MM.1S (cell line): Measurements from ENCODE around the gene DAB1.

Source experiments
- DNase-seq: peaks from one replicate; pipeline ENCODE4 v3.0.0-alpha.2; 2015
- H2AFZ ChIP-seq: fragments of 300-600 bp; sonication (generic); 2 replicates; pipeline ENCODE4 v1.6.0; 2016; ENCODE audit warnings: antibody characterized with exemption, low read length
- H3F3A ChIP-seq: fragments of 300-600 bp; sonication (generic); 2 replicates; pipeline ENCODE4 v1.6.1; 2016; ENCODE audit warnings: mild to moderate bottlenecking, antibody characterized with exemption, low read length, moderate library complexity, mixed read lengths; ENCODE audit not compliant: insufficient read depth
- H3K27ac ChIP-seq: fragments of 300-600 bp; sonication (generic); 2 replicates; pipeline ENCODE4 v1.5.1; 2016; ENCODE audit warnings: mild to moderate bottlenecking, low read length
- H3K27me3 ChIP-seq: fragments of 300-600 bp; sonication (generic); replicated peaks from 2 replicates; pipeline ENCODE4 v1.6.0; 2016; ENCODE audit warnings: low read length; ENCODE audit not compliant: insufficient read depth
- H3K36me3 ChIP-seq: fragments of 300-600 bp; sonication (generic); replicated peaks from 2 replicates; pipeline ENCODE4 v1.6.1; 2016; ENCODE audit warnings: mild to moderate bottlenecking, low read length, mixed read lengths; ENCODE audit not compliant: insufficient read depth
- H3K4me1 ChIP-seq: fragments of 300-600 bp; sonication (generic); 2 replicates; pipeline ENCODE4 v1.6.1; 2016; ENCODE audit warnings: low read length, mixed read lengths
- H3K4me2 ChIP-seq: fragments of 300-600 bp; sonication (generic); 2 replicates; pipeline ENCODE4 v1.6.0; 2016; ENCODE audit warnings: low read depth, low read length
- H3K4me3 ChIP-seq: fragments of 300-600 bp; sonication (generic); 2 replicates; pipeline ENCODE4 v1.5.1; 2016; ENCODE audit warnings: low read length, mixed read lengths
- H3K79me2 ChIP-seq: fragments of 300-600 bp; sonication (generic); 2 replicates; pipeline ENCODE4 v1.6.1; 2016; ENCODE audit warnings: mixed run types, low read length, mixed read lengths
- H3K9ac ChIP-seq: fragments of 300-600 bp; sonication (generic); 2 replicates; pipeline ENCODE4 v1.6.1; 2016; ENCODE audit warnings: low read length, mixed read lengths
- H3K9me2 ChIP-seq: fragments of 300-600 bp; sonication (generic); replicated peaks from 2 replicates; pipeline ENCODE4 v1.6.1; 2016; ENCODE audit warnings: mild to moderate bottlenecking, low read length, mixed read lengths; ENCODE audit not compliant: insufficient read depth
- H3K9me3 ChIP-seq: fragments of 300-600 bp; sonication (generic); replicated peaks from 2 replicates; pipeline ENCODE4 v1.6.1; 2016; ENCODE audit warnings: mild to moderate bottlenecking, low read length, mixed read lengths; ENCODE audit not compliant: insufficient read depth
- H4K20me1 ChIP-seq: fragments of 300-600 bp; sonication (generic); 2 replicates; pipeline ENCODE4 v1.6.1; 2016; ENCODE audit warnings: mild to moderate bottlenecking, low read length, moderate library complexity, mixed read lengths; ENCODE audit not compliant: insufficient read depth
- EZH2 ChIP-seq: fragments of 300-600 bp; sonication (generic); optimal IDR thresholded peaks from 2 replicates; pipeline ENCODE3; 2017; ENCODE audit warnings: low read depth, mild to moderate bottlenecking, antibody characterized with exemption, low read length, mixed read lengths
- EZH2phosphoT487 ChIP-seq: fragments of 300-600 bp; sonication (generic); IDR thresholded peaks from 2 replicates; pipeline ENCODE4 v1.6.1; 2018; ENCODE audit warnings: antibody characterized with exemption, low read length
- TF ChIP-seq, protein P1 (sequence below): fragments of 300-600 bp; sonication (generic); IDR thresholded peaks from 2 replicates; pipeline ENCODE4 v1.5.1; 2016; ENCODE audit warnings: antibody characterized with exemption, low read length, mixed read lengths

Gene DAB1

DNA sequence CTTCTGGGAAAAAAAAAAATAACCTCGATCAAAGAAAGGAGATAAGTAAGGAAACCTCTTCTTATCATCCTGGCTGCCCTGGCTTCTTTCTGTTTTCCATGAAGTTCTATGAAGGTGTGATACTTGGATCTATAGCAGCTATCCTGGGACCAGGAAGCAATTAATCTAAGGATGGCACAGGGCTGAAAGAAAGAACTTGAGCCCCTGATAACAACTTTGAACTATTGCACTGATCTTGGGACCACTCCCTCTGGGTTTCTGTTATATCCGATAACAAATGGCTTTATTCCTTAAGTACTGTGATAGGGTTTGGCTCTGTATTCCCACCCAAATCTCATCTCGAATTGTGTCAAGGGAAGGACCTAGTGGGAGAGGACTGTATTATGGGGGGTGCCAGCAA lies 104.1 kb downstream of the DAB1 start:
- DNase-seq: no peak
- H3F3A ChIP-seq: no peaks in the 10 kb centered on the region
- no peaks in the 10 kb centered on the region for H3K36me3 ChIP-seq
- no peak overlapping the region for H3K4me3 ChIP-seq
- TF ChIP-seq, protein P1, sequence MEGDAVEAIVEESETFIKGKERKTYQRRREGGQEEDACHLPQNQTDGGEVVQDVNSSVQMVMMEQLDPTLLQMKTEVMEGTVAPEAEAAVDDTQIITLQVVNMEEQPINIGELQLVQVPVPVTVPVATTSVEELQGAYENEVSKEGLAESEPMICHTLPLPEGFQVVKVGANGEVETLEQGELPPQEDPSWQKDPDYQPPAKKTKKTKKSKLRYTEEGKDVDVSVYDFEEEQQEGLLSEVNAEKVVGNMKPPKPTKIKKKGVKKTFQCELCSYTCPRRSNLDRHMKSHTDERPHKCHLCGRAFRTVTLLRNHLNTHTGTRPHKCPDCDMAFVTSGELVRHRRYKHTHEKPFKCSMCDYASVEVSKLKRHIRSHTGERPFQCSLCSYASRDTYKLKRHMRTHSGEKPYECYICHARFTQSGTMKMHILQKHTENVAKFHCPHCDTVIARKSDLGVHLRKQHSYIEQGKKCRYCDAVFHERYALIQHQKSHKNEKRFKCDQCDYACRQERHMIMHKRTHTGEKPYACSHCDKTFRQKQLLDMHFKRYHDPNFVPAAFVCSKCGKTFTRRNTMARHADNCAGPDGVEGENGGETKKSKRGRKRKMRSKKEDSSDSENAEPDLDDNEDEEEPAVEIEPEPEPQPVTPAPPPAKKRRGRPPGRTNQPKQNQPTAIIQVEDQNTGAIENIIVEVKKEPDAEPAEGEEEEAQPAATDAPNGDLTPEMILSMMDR: no peak
- TF ChIP-seq EZH2 (no peak), EZH2phosphoT487 (no peak)
- no peak overlapping the region for H3K27ac ChIP-seq
- no peaks in the 10 kb centered on the region for H3K27me3 ChIP-seq
- H3K9me2 ChIP-seq: no peaks in the 10 kb centered on the region
- H4K20me1 ChIP-seq: no peaks in the 10 kb centered on the region
- H2AFZ ChIP-seq: no peak overlapping the region
- H3K9ac ChIP-seq: no peak overlapping the region
- H3K79me2 ChIP-seq: no peaks in the 10 kb centered on the region
- H3K4me2 ChIP-seq: no peak overlapping the region
- no peaks in the 10 kb centered on the region for H3K4me1 ChIP-seq
- no peaks in the 10 kb centered on the region for H3K9me3 ChIP-seq

DNA sequence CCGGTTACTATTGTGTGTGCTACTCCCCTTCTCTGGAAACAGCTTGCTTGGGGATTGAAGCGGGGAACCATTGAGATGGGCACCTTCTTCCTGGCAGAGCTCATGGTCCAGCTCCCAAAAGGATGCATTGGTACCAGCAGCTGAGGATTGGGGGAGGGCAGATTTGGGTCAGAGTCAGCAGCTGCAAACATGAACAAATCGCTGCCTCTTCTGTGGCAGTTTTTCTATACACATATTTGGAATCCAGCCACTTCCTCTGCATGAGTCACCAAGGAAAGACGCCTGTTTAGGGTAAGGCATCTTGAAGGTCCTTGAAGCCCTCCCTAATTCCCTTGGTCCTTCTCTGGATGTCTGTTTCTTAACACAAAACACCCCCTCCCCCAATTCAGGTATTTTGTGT lies 104.7 kb downstream of the DAB1 start:
- Histone ChIP-seq H3K4me3 (no peak overlapping the region), H3K4me2 (no peak overlapping the region), H3K9me3 (no peaks in the 10 kb centered on the region), H3K79me2 (no peaks in the 10 kb centered on the region), H3K36me3 (no peaks in the 10 kb centered on the region), H3K27ac (no peak overlapping the region), H3K9me2 (no peaks in the 10 kb centered on the region), H3K9ac (no peak overlapping the region), H3K27me3 (no peaks in the 10 kb centered on the region), H2AFZ (no peak overlapping the region), H3K4me1 (no peaks in the 10 kb centered on the region), H4K20me1 (no peaks in the 10 kb centered on the region), H3F3A (no peaks in the 10 kb centered on the region)
- TF ChIP-seq EZH2: no peak
- no peak for TF ChIP-seq EZH2phosphoT487
- TF ChIP-seq, protein P1: no peak
- no peak for DNase-seq

DNA sequence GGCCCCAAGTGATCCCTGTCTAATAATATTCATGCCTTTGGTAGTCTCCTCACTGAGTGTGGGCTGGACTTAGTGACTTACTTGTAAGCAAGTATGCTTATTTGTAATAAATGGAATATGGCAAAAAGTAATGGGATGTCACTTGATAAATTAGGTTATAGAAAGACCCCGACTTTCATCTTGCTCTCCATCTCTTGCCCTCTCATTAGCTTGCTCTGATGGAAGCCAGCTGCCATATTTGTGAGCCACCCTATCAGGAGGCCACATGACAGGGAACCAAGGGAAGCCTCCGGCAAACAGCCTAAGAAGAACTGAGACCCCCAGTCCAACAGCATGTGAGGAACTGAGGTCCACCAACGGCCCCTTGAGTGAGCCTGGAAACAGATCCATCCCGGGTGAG lies 107.0 kb downstream of the DAB1 start:
- Histone ChIP-seq H3K36me3 (no peaks in the 10 kb centered on the region), H3K9ac (no peak overlapping the region), H3K4me1 (no peaks in the 10 kb centered on the region), H2AFZ (no peak overlapping the region), H4K20me1 (no peaks in the 10 kb centered on the region), H3K4me3 (no peak overlapping the region), H3K27ac (no peak overlapping the region), H3K79me2 (no peaks in the 10 kb centered on the region), H3K27me3 (no peaks in the 10 kb centered on the region), H3K9me3 (no peaks in the 10 kb centered on the region), H3K9me2 (no peaks in the 10 kb centered on the region), H3F3A (no peaks in the 10 kb centered on the region), H3K4me2 (no peak overlapping the region)
- TF ChIP-seq EZH2phosphoT487 (no peak), EZH2 (no peak)
- TF ChIP-seq, protein P1: no peak
- DNase-seq: no peak

DNA sequence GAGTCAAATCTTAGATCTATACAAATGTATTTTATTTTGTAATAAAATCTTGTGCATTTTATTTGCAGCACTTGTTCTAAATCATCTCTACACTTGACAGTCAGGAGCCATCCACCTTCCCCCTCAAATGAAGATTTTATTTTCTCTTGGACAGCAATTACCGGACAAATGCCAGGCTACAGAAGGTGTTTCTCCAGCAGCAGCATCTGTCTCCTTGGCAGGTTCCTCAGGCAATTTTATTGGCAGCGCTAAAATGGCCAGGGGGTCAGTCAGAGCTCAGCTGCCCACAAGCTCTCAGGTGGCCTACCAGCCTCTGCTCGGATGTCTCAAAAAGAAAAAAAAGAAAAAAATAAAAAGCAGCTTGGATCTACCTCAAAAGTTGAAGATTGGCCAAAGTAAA lies 107.6 kb downstream of the DAB1 start:
- Histone ChIP-seq H3F3A (no peaks in the 10 kb centered on the region), H4K20me1 (no peaks in the 10 kb centered on the region), H3K27ac (no peak overlapping the region), H3K9ac (no peak overlapping the region), H3K9me3 (no peaks in the 10 kb centered on the region), H3K27me3 (no peaks in the 10 kb centered on the region), H2AFZ (no peak overlapping the region), H3K36me3 (no peaks in the 10 kb centered on the region), H3K4me3 (no peak overlapping the region), H3K79me2 (no peaks in the 10 kb centered on the region), H3K9me2 (no peaks in the 10 kb centered on the region), H3K4me1 (no peaks in the 10 kb centered on the region), H3K4me2 (no peak overlapping the region)
- TF ChIP-seq, protein P1: no peak
- DNase-seq: no peak
